K562 (cell line): ENCODE measurements around the gene DPAGT1. TPM values are rescaled to one million over a fixed set of nuclear protein-coding genes. Genes with fewer than 3 reads are reported as not detected.
A peak's percentile ranks its signal among the peaks of the same experiment; 100 is the strongest.

Source experiments
- CREB3L1 ChIP-seq: fragments of 450-650 bp; IDR thresholded peaks from 2 replicates; pipeline ENCODE4 v1.6.1; 2014; ENCODE audit warnings: low read depth, mild to moderate bottlenecking, moderate library complexity, borderline replicate concordance
- DPF2 ChIP-seq: fragments of 450-650 bp; IDR thresholded peaks from 2 replicates; pipeline ENCODE4 v1.6.1; 2016
- FUS ChIP-seq: fragments of 200-400 bp; formaldehyde crosslinking; optimal IDR thresholded peaks from 2 replicates; pipeline ENCODE3; 2017; ENCODE audit warnings: low read depth, low read length
- ID3 ChIP-seq, 2 experiments: fragments of 250-450 bp in 1 of 2; fragments of 450-650 bp in 1 of 2; sonication (Bioruptor Pico) in 1 of 2; IDR thresholded peaks; 2 replicates each; pipeline versions ENCODE4 v1.6.1 to v1.8.0; 2016 to 2021; ENCODE audit warnings: mild to moderate bottlenecking in 2 of 2, moderate library complexity in 2 of 2, missing compliant biosample characterization in 1 of 2, missing genetic modification characterization in 1 of 2
- PRDM10 ChIP-seq: fragments of 450-650 bp; IDR thresholded peaks from 2 replicates; pipeline ENCODE4 v1.6.1; 2018; ENCODE audit not compliant: partially characterized antibody
- SIN3B ChIP-seq: fragments of 450-650 bp; IDR thresholded peaks from 2 replicates; pipeline ENCODE4 v1.6.1; 2017; ENCODE audit warnings: low read depth, mild to moderate bottlenecking, moderate library complexity
- SMAD4 ChIP-seq: fragments of 250-450 bp; sonication (Bioruptor Pico); conservative IDR thresholded peaks from 2 replicates; pipeline ENCODE4 v1.8.0; 2021; ENCODE audit warnings: inconsistent platforms, mild to moderate bottlenecking, moderate library complexity
- SPI1 ChIP-seq: IDR thresholded peaks from 2 replicates; pipeline ENCODE4 v1.6.1; 2011; ENCODE audit warnings: low read depth, low read length, control low read depth, borderline replicate concordance
- SRSF3 ChIP-seq: fragments of 200-400 bp; formaldehyde crosslinking; IDR thresholded peaks from 2 replicates; pipeline ENCODE4 v1.6.1; 2016; ENCODE audit warnings: mild to moderate bottlenecking, low read length, moderate library complexity; ENCODE audit not compliant: insufficient read depth
- SRSF9 ChIP-seq: fragments of 200-400 bp; formaldehyde crosslinking; IDR thresholded peaks from 2 replicates; pipeline ENCODE4 v1.6.1; 2017; ENCODE audit warnings: low read depth, low read length, borderline replicate concordance
- UBTF ChIP-seq, 2 experiments: IDR thresholded peaks; 2 replicates each; pipeline ENCODE4 v1.6.1; 2012; ENCODE audit warnings: improper control_type of control experiment in 2 of 2, low read depth in 2 of 2, low read length in 2 of 2, borderline replicate concordance in 1 of 2
- ZBTB26 ChIP-seq: fragments of 450-650 bp; formaldehyde crosslinking; IDR thresholded peaks from 2 replicates; pipeline ENCODE4 v1.4.0; 2022; ENCODE audit warnings: missing genetic modification characterization
- ZFP1 ChIP-seq: fragments of 450-650 bp; formaldehyde crosslinking; IDR thresholded peaks from 2 replicates; pipeline ENCODE4 v1.4.0; 2020; ENCODE audit warnings: mild to moderate bottlenecking, mixed read lengths
- ZNF232 ChIP-seq: sonication (generic); formaldehyde crosslinking; IDR thresholded peaks from 2 replicates; pipeline ENCODE4 v1.8.0; 2022; ENCODE audit warnings: mild to moderate bottlenecking, missing genetic modification reagents
- ZNF316 ChIP-seq: fragments of 450-650 bp; IDR thresholded peaks from 2 replicates; pipeline ENCODE4 v1.6.1; 2016
- ZNF57 ChIP-seq: fragments of 450-650 bp; formaldehyde crosslinking; IDR thresholded peaks from 2 replicates; pipeline ENCODE4 v1.4.0; 2020; ENCODE audit warnings: mild to moderate bottlenecking, moderate library complexity
- polyA plus RNA-seq, 8 experiments: library from polyadenylated mRNA; depleted of rRNA in 4 of 8; stranded (reverse) in 5 of 8; unstranded in 3 of 8; fragments of >200 nt; fragmentation: Nextera tagmentation in 2 of 8; fragmentation: Illumina TruSeq in 1 of 8; extraction: Ambion mirVana in 2 of 8; extraction: Trizol in 1 of 8; gene quantifications; 2 replicates each; pipeline versions ENCODE4 v1.2.1 to v1.2.3, GENCODE V29; 2011 to 2014; ENCODE audit warnings: inconsistent platforms in 1 of 8, missing spikeins in 1 of 8
- total RNA-seq, 7 experiments: library from RNA; depleted of rRNA in 6 of 7; stranded (reverse); fragments of >200 nt in 6 of 7; fragmentation: Illumina TruSeq in 2 of 7; extraction: Trizol in 2 of 7; gene quantifications; 2 replicates each; pipeline versions ENCODE4 v1.2.1 to v1.2.3, GENCODE V29; 2011 to 2021; ENCODE audit warnings: low replicate concordance in 1 of 7

DPAGT1 gene
- total and polyA plus RNA-seq, 9 of the 15 experiments (the other 6 are each of a cell fraction or from before 2014, with no cell fraction given), result 29.9 to 135 (median 85.0) TPM

GRCh38 chr11:119101759-119102423 lies at the start of gene DPAGT1 (continued):
- TF ChIP-seq CREB3L1 (peak; percentile 98), SRSF3 (no peak), DPF2 (peak; percentile 10; the same call in 1 of the 2 replicates), ZBTB26 (CRISPR knock-in tag) (peak; percentile 71; the same call in 1 of the 2 replicates), ZNF57 (CRISPR knock-in tag) (no peak), PRDM10 (peak; percentile 79), SMAD4 (CRISPR knock-in tag) (peak; percentile 72), SIN3B (no peak; the same call in 1 of the 2 replicates), UBTF (IDR thresholded peaks at IDR 0.05; ENCODE audit: borderline replicate concordance in 1 of 2, low read depth in 2 of 2, low read length in 2 of 2) (peak; percentile 70 to 73; a peak in 2 of 4 replicates), ZFP1 (CRISPR knock-in tag) (peak; percentile 45; the same call in 1 of the 2 replicates), ZNF316 (no peak), ID3 (CRISPR knock-in tag; IDR thresholded peaks at IDR 0.05) (no peak), ID3 (tag; IDR thresholded peaks at IDR 0.05) (peak; percentile 90), ZNF232 (CRISPR knock-in tag) (no peak), FUS (no peak), SRSF9 (no peak), SPI1 (peak; percentile 65; the same call in 1 of the 2 replicates)
